ENCODE data around the gene RFX3.

The RFX3 gene

DNA sequence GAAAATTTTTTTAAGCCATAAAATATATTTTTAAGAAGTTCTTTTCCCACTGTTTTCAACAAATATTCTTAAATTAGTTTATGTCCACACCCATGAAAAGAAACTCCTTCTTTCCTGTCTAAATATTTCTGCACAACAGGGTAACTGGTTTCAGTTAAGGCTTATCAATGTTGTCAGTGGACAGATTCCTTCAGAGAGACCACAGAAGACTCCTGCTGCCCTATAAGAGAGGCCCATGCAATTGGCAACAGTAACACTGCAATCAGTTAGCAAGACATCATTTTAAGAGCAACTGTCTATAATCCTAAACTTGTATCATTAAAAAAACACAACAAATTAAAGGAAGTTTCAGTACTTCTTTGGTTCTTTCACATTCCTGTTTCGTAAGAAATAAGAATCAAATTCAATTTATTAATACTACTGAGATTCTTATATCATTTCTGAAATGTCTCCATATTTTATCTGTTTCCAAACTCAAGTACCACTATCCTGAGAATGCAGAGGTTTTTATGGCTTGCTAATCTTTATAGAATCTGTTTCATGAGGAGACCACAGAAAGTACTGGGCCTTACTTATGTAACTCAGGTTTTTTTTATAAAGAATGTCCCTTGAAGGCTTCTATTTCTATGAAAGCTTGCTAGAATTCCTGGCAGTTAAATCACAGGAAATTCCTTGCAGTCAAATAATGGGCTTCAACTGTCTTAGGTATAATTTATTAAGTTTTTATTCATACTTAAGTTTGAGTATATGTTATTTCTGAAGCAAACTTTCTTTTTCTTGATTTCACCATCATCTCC is 240.2 kb downstream of the RFX3 start:
- no peak for DNase-seq (ENCODE audit: low read depth in 2 of 3, low spot score in 1 of 3)

DNA sequence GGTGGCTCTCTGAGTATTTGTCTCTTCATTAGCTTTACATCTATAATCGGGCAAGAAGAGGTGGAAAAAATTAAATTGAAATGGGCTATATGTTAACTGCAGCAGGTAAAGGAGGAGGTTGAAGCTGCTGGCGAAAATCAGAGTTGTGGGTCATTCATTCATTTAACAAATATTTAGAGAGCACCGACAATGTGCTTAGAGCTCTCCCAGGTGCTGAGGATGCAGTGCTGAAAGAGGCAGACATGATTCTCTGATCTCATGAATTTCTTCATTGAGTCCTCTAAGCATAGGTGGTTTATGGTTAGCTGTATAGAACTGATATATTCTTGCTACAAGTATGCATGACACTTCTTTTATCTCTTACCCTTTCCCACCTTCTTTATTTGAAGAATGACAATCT is 243.4 kb downstream of the RFX3 start:
- no peak for DNase-seq (ENCODE audit: low read depth in 2 of 3, low spot score in 1 of 3)

DNA sequence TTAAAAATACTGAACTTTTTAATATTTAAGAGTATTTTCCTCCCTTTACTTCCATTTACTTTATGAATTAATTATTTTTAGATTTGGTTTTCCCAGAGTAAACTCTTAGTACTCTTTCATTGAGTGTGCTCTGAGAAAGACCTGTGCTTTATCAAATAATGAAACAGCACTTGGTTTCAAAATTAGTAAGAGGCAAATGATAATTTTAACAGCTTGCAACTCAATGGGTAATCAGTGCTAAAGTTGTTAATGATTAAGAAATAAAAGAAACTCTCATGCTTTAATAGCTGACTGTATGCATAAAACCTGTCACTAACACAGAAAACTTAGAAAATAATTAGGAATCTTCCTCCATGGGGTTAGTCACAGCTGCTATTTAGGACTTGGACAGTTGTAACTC is 244.4 kb downstream of the RFX3 start:
- no peak for DNase-seq (ENCODE audit: low read depth in 2 of 3, low spot score in 1 of 3)

- DNase-seq (ENCODE audit: low read depth in 2 of 3, low spot score in 1 of 3), result no peak
Measured at GRCh38 chr9:3277200-3277599, 248.6 kb downstream of the RFX3 start.

DNA sequence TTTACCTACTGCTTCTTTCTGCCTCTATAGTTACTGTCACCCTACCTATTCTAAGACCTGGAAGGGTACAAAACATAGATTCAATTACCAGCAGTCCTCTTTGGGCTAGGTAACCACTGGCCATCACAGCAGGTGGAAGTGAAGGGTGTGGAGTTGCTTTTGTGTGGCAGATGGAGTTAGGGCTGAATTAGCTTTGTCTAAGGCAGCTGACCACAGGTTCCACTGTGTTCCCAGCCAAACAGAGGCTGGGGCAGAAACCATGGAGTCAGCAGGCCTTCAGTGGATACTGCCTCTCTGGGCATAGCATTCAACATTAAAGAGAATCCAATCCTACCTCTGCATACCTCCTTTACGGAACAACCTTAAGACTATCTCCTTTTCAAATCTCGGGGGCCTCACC is 254.2 kb downstream of the RFX3 start:
- DNase-seq (ENCODE audit: low read depth in 2 of 3, low spot score in 1 of 3), result no peak

DNA sequence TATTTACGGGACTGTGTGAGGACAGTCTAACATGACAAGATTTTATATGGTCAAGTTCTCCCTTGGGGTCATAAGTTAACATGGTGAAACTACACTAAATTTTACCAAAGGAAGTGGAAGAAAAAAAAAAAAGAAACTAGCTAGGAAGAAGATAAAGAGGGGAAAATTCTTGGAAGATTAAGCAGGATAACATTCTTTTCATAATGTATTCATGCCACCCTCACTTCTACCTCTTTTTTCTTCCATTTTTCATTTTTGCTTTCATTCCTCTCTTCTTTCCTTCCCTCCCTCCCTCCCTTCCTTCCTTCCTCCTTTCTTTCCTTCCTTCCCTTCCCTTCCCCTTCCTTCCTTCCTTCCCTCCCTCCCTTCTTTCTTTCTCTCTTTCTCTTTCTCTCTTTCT is 254.6 kb downstream of the RFX3 start:
- no peak for DNase-seq (ENCODE audit: low read depth in 2 of 3, low spot score in 1 of 3)

- no peak for DNase-seq (ENCODE audit: low read depth in 2 of 3, low spot score in 1 of 3)
Measured at GRCh38 chr9:3268223-3268622, 257.6 kb downstream of the RFX3 start.

DNA sequence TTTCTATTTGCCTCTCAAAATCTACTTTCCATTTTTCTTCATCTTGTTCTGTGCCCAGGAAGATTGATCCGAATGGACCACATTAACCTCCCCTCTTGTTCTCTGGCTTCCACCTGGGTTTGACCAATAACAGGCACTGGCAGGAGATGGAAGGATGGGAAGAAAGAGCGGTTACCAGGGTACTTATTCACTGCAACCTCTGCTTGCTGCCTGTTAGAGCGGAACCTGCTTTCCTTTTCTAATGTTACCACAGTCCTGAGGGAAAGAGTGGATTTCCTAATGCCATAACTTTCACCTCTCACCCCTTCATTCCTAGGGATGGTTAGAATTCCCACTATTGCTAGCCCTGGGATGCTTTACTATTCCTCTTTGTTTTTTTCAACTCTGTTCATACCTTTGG is 262.1 kb downstream of the RFX3 start:
- no peak for DNase-seq (ENCODE audit: low read depth in 2 of 3, low spot score in 1 of 3)

- no peak for DNase-seq (ENCODE audit: low read depth in 2 of 3, low spot score in 1 of 3)
Measured at GRCh38 chr9:3262826-3263529, 262.8 kb downstream of the RFX3 start.

DNA sequence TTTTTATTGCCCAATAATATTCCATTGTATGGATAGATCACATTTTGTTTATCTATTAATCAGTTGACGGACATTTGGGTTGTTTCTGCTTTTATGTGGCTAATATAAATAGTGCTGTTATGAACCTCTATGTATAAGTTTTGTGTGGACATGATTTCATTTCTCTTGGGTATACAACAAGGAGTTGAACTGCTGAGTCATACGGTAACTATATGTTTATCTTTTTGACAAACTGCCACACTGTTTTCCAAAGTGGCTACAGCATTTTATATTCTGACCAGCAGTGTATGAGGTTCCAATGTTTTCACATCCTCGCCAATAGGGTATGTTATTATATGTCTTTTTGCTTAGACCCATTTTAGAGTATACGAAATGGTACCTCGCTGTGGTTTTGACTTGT is 264.3 kb downstream of the RFX3 start:
- no peak for DNase-seq (ENCODE audit: low read depth in 2 of 3, low spot score in 1 of 3)

DNA sequence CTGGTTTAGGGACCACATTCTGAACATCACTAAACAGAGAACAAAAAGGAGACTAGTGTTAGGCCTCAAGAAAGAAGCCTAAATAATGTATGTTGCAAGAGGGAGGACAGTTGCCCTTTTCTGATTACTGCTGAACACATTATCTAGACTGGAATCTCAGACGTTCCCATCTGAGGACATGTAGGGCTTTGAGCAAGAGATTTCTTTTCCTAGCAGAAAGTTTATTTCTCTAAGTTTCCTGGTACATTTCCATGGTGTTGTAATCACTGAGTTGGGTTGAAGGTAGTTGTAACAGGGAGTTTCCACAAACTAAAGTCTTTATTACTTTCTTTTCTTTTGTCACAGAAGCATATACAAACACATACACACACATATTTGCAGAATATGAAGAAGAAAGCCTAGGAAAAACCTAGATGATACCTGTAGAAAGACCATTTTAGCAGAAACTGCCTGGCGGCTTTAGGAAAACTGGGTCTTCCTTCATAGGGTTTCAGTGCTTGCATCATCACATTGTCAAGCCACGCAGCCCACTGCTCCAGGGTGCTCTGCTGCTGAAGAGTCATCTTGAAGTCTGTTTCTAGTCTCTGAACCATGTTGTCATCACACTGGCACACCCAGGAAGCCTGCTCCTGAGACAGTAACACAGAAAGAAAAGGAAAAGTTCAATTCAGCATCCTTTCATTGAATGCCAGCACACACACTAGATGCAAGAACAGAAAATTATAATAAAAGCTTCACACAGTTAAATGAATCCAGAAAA is 269.1 kb downstream of the RFX3 start:
- DNase-seq (ENCODE audit: low read depth in 2 of 3, low spot score in 1 of 3), result no peak

GRCh38 chr9:3251309-3251708 is 274.5 kb downstream of the RFX3 start:
- DNase-seq (ENCODE audit: low read depth in 2 of 3, low spot score in 1 of 3), result no peak

DNA sequence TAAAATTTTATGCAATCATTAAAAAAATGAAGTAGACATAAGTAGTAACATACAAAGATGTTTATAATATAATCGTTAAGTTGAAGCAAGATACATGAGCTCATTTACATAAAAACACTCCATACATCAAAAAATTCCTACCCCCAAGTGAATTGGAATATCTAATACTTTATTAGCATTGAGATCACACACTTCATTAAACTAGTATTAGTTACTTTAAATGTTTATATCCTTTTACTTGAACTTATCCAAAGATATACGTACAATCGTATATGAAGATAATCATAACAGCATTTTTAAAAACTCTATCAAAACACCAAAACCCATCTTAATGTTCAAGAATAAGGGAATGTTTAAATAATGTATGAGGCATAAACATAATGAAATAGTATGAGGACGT is 275.1 kb downstream of the RFX3 start:
- DNase-seq (ENCODE audit: low read depth in 2 of 3, low spot score in 1 of 3), result no peak

GRCh38 chr9:3247211-3247610 is 278.6 kb downstream of the RFX3 start:
- DNase-seq (ENCODE audit: low read depth in 2 of 3, low spot score in 1 of 3), result no peak

- DNase-seq (ENCODE audit: low read depth in 2 of 3, low spot score in 1 of 3), result no peak
Measured at GRCh38 chr9:3246241-3246640, 279.6 kb downstream of the RFX3 start.

GRCh38 chr9:3244963-3245653 is 280.7 kb downstream of the RFX3 start:
- no peak for DNase-seq (ENCODE audit: low read depth in 2 of 3, low spot score in 1 of 3)

GRCh38 chr9:3243683-3244082 is 282.1 kb downstream of the RFX3 start:
- no peak for DNase-seq (ENCODE audit: low read depth in 2 of 3, low spot score in 1 of 3)

DNA sequence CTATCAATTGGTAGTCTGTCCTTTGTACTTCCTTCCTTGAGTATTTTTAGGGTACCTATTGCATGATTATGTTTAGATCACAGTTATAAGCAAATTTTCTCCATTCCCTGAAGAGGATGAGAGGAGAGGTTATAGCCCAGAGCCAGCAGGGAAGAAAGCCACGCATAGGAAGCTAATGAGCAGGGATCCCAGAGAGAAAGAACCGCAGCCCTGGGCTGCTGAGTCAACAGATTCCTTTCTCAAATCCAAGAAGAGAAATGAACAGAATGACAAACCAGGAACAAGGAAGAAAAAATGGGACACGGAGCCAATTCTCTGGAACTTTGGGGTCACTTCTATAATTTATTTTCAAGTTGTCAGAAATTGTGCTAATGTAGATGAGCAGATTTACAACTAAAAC is 284.5 kb downstream of the RFX3 start:
- DNase-seq (ENCODE audit: low read depth in 2 of 3, low spot score in 1 of 3), result no peak

- peak; percentile 39 to 61 (median 43) for DNase-seq (ENCODE audit: low read depth in 2 of 3, low spot score in 1 of 3)
Measured at GRCh38 chr9:3240656-3241268, 285.0 kb downstream of the RFX3 start.

DNA sequence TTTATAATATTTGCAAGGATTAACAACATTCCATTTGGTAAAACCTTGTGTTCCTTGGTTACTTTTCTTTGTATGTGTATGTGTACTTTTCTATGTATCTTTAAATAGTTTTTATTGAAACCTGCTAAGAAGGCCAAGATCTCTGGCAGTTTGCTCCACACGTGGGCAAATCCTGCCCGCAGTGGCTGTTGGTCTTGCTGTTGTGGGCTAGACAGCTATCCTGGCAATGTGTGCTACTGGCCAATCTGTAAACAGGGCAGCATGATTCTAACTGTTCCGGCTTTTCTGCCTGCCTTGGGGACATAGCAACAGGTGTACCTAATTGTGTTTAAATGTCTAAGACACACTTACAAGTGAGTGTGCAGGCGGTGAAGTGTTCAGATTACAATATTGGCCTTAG is 286.6 kb downstream of the RFX3 start:
- DNase-seq (ENCODE audit: low read depth in 2 of 3, low spot score in 1 of 3), result no peak

- no peak for DNase-seq (ENCODE audit: low read depth in 2 of 3, low spot score in 1 of 3)
Measured at GRCh38 chr9:3238236-3238635, 287.6 kb downstream of the RFX3 start.

Measured in stimulated activated CD4-positive, alpha-beta T cell treated with anti-CD3 and anti-CD28 coated beads, Interleukin-12 subunit alpha, Interleukin-12 subunit beta, amount 100 ng/mL, for 48 hours (primary cell).